ENCODE data around the gene SCGN.

SCGN gene

DNA sequence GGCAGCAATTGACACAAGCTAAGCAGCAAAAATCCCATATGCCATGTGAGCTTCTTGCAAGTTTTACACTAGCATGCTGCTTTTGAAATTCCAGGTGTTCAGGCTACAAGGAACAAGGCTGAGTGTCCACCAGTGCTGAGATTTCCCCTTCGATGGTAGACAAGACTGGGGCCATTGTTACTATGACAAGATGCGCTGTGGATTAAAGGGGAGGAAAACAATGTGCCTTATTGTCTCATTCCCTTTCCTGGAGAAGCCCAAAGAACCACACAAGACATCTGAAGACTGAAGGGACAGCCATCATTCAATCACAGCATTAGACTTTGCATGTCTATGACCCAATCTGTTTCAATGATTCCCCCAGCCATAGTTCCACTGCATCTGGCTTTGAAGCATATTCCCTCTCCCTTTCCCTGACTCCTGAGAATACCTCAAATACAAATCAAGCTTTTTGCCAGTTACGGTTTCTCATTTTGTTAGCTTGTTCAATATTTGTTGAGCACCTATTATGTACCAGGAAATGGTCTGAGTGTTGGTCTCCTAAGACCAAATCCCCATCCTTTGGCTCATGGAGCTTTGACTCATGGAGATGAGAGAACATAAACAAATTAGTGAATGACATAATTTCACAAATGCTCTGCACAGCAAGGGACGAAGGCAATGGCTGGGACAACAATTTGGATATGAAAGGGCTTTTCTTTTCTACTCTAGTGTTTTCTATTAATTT, 23.4 kb upstream of the SCGN start:
- TF ChIP-seq, protein P1, sequence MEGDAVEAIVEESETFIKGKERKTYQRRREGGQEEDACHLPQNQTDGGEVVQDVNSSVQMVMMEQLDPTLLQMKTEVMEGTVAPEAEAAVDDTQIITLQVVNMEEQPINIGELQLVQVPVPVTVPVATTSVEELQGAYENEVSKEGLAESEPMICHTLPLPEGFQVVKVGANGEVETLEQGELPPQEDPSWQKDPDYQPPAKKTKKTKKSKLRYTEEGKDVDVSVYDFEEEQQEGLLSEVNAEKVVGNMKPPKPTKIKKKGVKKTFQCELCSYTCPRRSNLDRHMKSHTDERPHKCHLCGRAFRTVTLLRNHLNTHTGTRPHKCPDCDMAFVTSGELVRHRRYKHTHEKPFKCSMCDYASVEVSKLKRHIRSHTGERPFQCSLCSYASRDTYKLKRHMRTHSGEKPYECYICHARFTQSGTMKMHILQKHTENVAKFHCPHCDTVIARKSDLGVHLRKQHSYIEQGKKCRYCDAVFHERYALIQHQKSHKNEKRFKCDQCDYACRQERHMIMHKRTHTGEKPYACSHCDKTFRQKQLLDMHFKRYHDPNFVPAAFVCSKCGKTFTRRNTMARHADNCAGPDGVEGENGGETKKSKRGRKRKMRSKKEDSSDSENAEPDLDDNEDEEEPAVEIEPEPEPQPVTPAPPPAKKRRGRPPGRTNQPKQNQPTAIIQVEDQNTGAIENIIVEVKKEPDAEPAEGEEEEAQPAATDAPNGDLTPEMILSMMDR (IDR thresholded peaks at IDR 0.05) = no peak

DNA sequence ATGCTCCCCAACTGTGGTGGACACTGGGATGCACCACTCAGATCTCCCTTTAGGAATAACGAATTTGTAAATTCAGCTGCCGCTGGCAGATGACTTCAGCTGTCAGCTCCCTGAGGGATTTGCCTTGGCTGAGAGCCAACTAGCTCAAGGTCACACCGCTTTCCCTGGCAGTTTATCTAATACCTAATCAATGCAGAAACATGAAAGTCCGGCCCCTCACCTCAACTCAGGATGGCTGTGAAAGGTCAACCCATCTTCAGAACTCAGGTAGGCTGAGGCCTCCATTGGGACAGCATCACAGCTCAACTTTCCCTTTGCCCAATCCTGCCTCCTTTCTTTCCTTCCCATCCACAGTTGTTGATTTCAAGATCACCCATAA, 22.8 kb upstream of the SCGN start:
- TF ChIP-seq, protein P1 (IDR thresholded peaks at IDR 0.05) = no peak

DNA sequence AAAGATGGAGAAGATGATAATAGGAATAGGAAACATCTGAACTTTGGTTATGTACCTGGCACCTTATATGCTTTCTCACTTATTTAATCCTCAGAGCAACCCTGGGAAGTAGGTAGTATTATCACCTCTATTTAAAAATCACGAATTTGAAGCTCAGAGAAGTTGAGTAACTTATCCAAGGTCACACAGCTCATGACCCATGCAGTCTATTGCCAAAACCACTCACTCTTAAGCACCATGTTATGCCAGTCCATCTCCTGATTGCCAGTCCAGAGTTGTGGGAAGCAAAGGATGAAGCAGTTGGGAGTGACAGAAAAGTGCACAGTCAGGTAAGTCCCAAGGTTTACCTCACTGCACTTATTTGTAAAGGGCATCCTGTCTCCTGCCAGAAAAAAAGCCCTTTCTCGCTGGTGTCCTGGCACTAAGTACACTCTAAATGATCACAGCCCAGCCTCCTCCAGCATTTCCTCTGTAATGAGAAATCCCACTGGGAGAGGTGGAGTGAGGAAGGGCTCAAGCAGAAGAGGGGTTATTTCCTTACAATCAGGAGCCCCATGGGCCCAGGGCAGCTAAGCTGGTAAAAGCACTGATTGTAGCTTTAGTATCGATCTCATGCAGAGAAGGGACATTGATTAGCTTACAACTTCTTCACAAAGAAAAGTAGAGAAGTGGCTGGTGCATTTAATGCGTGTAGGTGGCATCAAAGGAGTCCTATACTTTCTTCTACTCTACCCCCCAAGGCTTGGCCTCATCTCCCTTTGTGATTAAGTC, 21.3 kb upstream of the SCGN start:
- TF ChIP-seq, protein P1 (IDR thresholded peaks at IDR 0.05) = no peak

DNA sequence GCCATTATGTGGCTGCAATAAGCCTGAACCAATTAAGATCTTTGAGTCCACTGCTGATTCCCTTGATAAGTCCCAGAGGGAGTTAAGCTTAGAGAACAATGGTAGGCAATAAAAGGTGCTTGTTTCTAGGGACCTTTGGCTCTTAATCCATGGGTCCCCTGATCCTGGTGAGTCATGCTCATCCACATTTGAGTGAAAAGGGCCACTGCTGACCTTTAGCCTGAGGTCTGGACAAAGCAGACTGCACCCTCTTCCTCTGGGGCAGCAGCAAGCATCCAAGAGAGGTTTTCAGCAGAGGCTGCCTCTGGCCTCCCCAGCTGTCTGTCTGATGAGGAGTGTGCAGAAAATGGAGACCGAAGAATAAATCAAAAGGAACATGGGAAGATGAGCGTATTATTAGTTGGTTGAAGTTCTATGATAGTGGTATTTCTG, 16.1 kb upstream of the SCGN start:
- TF ChIP-seq, protein P1 (IDR thresholded peaks at IDR 0.05) = no peak

DNA sequence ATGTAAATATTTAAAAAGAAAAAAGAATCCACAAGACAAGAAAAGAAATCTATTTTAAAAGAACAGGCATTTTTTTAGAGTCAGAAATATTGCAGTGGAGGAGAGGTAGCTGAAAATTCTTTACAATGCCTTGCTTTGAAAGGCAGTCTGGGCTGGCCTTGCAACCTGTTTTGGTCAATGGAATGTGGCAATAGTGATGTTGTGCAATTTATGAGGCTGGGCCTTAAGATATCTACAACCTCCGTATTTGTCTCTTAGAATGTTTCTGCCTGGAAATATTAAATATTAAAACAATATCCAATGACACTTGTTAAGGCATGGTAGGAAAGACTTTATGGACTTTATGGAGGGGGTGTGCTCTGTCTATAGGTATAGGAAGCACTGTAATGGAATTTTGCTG, 14.8 kb upstream of the SCGN start:
- TF ChIP-seq, protein P1 (IDR thresholded peaks at IDR 0.05) = no peak

DNA sequence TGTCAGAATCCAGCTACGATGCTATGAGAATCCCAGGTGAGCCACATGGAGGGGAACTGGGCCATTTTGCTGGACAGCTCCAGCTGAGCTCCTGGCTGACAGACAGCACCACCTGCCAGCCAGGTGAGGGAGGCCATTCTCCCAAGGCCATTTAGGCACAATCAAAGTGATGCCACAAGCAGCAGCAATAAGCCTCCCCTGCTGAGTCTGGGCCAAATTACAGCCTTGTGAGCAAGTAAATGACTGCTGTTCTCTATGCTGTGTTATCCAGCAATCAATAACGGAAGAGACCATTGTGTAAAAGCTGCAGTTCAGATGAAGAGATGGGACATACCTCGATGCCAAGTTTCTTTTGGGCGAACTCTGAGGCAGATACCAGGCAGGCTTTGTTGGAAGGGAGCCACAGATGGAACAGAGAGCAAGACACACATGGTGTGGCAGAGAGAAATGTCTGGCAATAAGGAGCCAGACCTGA, 14.0 kb upstream of the SCGN start:
- TF ChIP-seq, protein P1 (IDR thresholded peaks at IDR 0.05) = peak; percentile 39; the same call in 1 of the 2 replicates

DNA sequence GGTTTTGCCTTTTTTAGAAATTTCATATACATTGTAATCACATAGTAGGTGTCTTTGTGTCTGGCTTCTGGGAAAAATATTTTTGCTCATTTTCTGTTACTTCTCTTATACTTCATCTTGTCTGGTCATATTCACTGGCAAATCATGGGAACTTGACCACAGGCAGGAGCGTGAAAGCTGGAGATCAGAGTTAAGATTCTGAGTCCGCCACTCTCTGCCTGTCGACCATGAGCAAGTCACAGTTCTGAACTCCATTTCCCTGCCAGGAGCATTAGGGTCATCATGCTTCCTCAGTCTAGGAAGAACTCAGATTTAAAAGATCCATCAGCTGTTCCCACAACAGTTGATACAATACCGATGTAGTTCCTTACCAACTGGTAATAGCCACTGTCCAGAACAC, 12.4 kb upstream of the SCGN start:
- TF ChIP-seq, protein P1 (IDR thresholded peaks at IDR 0.05) = no peak
